Measurements from ENCODE around the gene CBY2.

The CBY2 gene

DNA sequence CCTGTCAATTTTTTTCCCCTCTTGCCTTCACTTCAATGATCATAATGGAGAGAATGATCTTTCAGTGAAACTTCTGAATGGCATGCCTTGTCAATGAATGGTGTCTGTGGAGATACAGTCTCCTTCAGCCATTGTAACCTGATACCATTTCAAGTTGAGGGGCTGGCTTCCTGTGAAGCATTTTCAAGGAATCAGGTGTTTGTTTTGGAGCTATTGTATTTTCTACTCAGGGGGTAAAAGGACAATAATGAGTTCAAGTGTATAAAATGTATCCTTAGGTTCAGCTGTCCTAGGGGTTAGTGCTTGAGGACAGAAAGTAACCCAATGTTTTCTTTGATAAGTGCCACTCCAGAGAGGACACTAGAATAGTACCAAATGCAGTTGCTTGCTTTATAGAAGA, 23.8 kb upstream of the CBY2 start:
- Histone ChIP-seq H3K4me1 (ENCODE audit: insufficient read depth, poor library complexity, severe bottlenecking) (peaks cover 8% of the 10 kb centered on the region), H3K27ac (ENCODE audit: poor library complexity, severe bottlenecking) (no peak overlapping the region), H3K9me3 (ENCODE audit: severe bottlenecking) (no peaks in the 10 kb centered on the region), H3K27me3 (ENCODE audit: insufficient read depth, poor library complexity, severe bottlenecking) (no peaks in the 10 kb centered on the region), H3K4me3 (ENCODE audit: severe bottlenecking) (no peak overlapping the region), H3K36me3 (ENCODE audit: low read depth) (no peaks in the 10 kb centered on the region)
- TF ChIP-seq, protein P1, sequence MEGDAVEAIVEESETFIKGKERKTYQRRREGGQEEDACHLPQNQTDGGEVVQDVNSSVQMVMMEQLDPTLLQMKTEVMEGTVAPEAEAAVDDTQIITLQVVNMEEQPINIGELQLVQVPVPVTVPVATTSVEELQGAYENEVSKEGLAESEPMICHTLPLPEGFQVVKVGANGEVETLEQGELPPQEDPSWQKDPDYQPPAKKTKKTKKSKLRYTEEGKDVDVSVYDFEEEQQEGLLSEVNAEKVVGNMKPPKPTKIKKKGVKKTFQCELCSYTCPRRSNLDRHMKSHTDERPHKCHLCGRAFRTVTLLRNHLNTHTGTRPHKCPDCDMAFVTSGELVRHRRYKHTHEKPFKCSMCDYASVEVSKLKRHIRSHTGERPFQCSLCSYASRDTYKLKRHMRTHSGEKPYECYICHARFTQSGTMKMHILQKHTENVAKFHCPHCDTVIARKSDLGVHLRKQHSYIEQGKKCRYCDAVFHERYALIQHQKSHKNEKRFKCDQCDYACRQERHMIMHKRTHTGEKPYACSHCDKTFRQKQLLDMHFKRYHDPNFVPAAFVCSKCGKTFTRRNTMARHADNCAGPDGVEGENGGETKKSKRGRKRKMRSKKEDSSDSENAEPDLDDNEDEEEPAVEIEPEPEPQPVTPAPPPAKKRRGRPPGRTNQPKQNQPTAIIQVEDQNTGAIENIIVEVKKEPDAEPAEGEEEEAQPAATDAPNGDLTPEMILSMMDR (IDR thresholded peaks at IDR 0.05; ENCODE audit: poor library complexity, severe bottlenecking) = no peak
- DNase-seq (ENCODE audit: low spot score) (no peak), ATAC-seq (ENCODE audit: low read depth) (no peak)

DNA sequence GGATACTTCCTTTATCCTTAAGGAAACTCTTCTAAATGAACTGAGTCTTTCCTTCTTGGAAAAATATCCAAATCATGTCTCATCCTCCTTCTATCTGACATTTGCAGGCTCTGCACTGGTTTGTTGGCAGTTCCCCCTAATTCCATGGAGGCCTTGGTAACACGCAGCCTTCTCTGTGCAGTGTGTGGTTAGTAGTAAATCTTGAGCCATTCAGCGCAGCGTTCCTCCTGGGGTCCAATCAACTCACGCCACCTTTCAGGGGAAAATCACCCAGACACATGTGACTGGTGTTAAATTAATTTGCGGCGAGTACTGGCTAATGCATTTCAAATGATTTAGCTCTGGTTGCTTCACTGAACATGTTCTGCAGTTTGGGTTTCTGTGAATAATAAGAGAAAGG, 21.0 kb upstream of the CBY2 start:
- TF ChIP-seq, protein P1 (IDR thresholded peaks at IDR 0.05; ENCODE audit: poor library complexity, severe bottlenecking) = no peak
- Histone ChIP-seq H3K27ac (ENCODE audit: poor library complexity, severe bottlenecking) (no peak overlapping the region), H3K27me3 (ENCODE audit: insufficient read depth, poor library complexity, severe bottlenecking) (no peaks in the 10 kb centered on the region), H3K9me3 (ENCODE audit: severe bottlenecking) (no peaks in the 10 kb centered on the region), H3K36me3 (ENCODE audit: low read depth) (no peaks in the 10 kb centered on the region), H3K4me1 (ENCODE audit: insufficient read depth, poor library complexity, severe bottlenecking) (no peaks in the 10 kb centered on the region), H3K4me3 (ENCODE audit: severe bottlenecking) (no peak overlapping the region)
- ATAC-seq (ENCODE audit: low read depth) (no peak), DNase-seq (ENCODE audit: low spot score) (no peak)

DNA sequence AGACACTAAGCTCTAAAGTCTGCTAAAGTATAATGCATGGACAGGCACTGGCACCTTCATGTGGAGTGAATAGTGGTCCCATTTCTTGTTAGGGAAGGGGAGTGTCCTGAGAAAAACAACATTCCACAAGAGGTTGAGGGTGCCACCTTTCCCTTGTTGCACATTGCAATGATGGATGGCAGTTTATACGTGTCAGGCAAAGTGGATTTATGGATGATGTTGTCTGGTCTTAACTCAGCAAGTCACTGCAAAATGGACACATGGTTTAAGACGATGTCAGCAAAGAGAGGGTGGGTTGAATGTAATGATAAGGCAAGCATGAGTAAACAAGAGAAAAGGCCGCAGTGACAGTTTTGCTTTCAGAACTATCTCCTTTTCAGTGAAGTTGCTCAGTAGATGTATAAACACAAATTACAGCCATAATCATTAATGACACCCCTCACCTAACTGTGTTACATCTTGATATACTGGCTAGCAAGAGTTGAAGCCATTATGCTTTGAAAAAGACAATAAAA, 19.6 kb upstream of the CBY2 start:
- ATAC-seq (ENCODE audit: low read depth) (no peak), DNase-seq (ENCODE audit: low spot score) (no peak)
- H3K27ac ChIP-seq (ENCODE audit: poor library complexity, severe bottlenecking) = no peak overlapping the region
- no peaks in the 10 kb centered on the region for H3K4me1 ChIP-seq (ENCODE audit: insufficient read depth, poor library complexity, severe bottlenecking)
- H3K9me3 ChIP-seq (ENCODE audit: severe bottlenecking) = no peaks in the 10 kb centered on the region
- no peaks in the 10 kb centered on the region for H3K36me3 ChIP-seq (ENCODE audit: low read depth)
- H3K4me3 ChIP-seq (ENCODE audit: severe bottlenecking) = no peak overlapping the region
- H3K27me3 ChIP-seq (ENCODE audit: insufficient read depth, poor library complexity, severe bottlenecking) = no peaks in the 10 kb centered on the region
- TF ChIP-seq, protein P1 (IDR thresholded peaks at IDR 0.05; ENCODE audit: poor library complexity, severe bottlenecking) = no peak

DNA sequence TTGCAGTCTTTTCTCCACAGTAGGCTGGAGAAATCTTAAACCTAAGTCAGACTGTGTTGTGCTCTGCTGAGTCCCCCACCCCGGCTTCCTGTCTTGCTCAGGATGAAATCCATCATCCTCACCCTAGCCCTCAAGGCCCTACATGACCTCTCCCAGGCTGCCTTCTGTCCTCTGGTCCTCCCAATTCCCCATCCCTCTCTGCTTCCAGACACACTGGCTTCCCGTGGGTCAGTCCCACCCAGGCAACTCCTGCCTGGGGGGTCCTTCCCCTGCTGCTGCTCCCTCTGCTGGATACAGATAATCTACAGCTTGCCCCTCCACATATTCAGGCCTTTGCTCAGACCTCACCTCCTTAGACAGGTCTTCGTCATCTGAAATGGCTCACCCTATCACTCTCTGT, 18.4 kb upstream of the CBY2 start:
- ATAC-seq (ENCODE audit: low read depth) (no peak), DNase-seq (ENCODE audit: low spot score) (no peak)
- Histone ChIP-seq H3K9me3 (ENCODE audit: severe bottlenecking) (no peaks in the 10 kb centered on the region), H3K4me1 (ENCODE audit: insufficient read depth, poor library complexity, severe bottlenecking) (no peaks in the 10 kb centered on the region), H3K27me3 (ENCODE audit: insufficient read depth, poor library complexity, severe bottlenecking) (no peaks in the 10 kb centered on the region), H3K36me3 (ENCODE audit: low read depth) (no peaks in the 10 kb centered on the region), H3K4me3 (ENCODE audit: severe bottlenecking) (no peak overlapping the region), H3K27ac (ENCODE audit: poor library complexity, severe bottlenecking) (no peak overlapping the region)
- TF ChIP-seq, protein P1 (IDR thresholded peaks at IDR 0.05; ENCODE audit: poor library complexity, severe bottlenecking) = peak; percentile 17

DNA sequence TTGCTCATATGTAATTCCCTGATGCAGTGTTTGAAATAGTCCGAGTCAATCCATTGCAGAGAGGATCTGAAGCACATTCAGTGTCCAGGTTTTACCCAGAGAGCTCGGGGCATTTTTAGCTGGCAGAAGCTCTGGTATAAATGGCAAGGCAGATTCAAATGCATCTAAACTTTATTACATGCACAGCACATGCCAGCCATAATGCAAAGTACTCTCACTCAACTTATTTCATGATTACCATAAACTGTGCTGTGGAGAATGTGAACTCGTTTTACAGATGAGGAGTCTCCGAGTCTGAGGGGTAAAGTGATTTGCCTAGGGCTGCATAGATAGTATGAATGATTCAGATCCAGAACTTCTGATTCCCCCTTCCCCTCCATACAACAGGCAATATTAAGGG, 13.5 kb upstream of the CBY2 start:
- Histone ChIP-seq H3K4me1 (ENCODE audit: insufficient read depth, poor library complexity, severe bottlenecking) (no peaks in the 10 kb centered on the region), H3K36me3 (ENCODE audit: low read depth) (no peaks in the 10 kb centered on the region), H3K27me3 (ENCODE audit: insufficient read depth, poor library complexity, severe bottlenecking) (no peaks in the 10 kb centered on the region), H3K27ac (ENCODE audit: poor library complexity, severe bottlenecking) (no peak overlapping the region), H3K9me3 (ENCODE audit: severe bottlenecking) (no peaks in the 10 kb centered on the region), H3K4me3 (ENCODE audit: severe bottlenecking) (no peak overlapping the region)
- no peak for ATAC-seq (ENCODE audit: low read depth)
- no peak for DNase-seq (ENCODE audit: low spot score)
- TF ChIP-seq, protein P1 (IDR thresholded peaks at IDR 0.05; ENCODE audit: poor library complexity, severe bottlenecking) = no peak
